CD8-positive, alpha-beta memory T cell (primary cell): ENCODE data around the gene CD81. TPM values are rescaled to one million over a fixed set of nuclear protein-coding genes. Genes with fewer than 3 reads are reported as not detected.

Experiments used
- CTCF ChIA-PET: fragments of 350-600 bp; sonication (Branson Sonifier 250); formaldehyde crosslinking; loops from one replicate; lab custom pipeline; 2021; ENCODE audit warnings: antibody characterized with exemption; lab: Charles Lee
- POLR2A ChIA-PET: fragments of 350-600 bp; sonication (Branson Sonifier 250); formaldehyde crosslinking; loops from one replicate; lab custom pipeline; 2021; ENCODE audit warnings: antibody characterized with exemption; lab: Charles Lee
- DNase-seq, 5 donors: peaks; one replicate each; pipeline versions ENCODE4 v3.0.0 to v3.0.0-alpha.2; 2020 to 2022; ENCODE audit warnings: mixed read lengths in 1 of 5
- H3K27ac ChIP-seq: one replicate; pipeline ENCODE4 v1.7.0; 2013; ENCODE audit warnings: low read depth, mild to moderate bottlenecking, low read length, moderate library complexity
- H3K27me3 ChIP-seq: 2 replicates; pipeline ENCODE4 v1.7.0; 2013; ENCODE audit warnings: low read length, mild to moderate bottlenecking; ENCODE audit not compliant: insufficient read depth, poor library complexity, severe bottlenecking
- H3K36me3 ChIP-seq: 2 replicates; pipeline ENCODE4 v1.7.0; 2013; ENCODE audit warnings: mild to moderate bottlenecking, low read length, moderate library complexity; ENCODE audit not compliant: insufficient read depth
- H3K4me1 ChIP-seq: 2 replicates; pipeline ENCODE4 v1.7.0; 2013; ENCODE audit warnings: mild to moderate bottlenecking, low read length, moderate library complexity; ENCODE audit not compliant: insufficient read depth
- H3K4me3 ChIP-seq: 2 replicates; pipeline ENCODE4 v1.7.0; 2013; ENCODE audit warnings: mild to moderate bottlenecking, low read length
- H3K9me3 ChIP-seq: 2 replicates; pipeline ENCODE4 v1.7.0; 2013; ENCODE audit warnings: mild to moderate bottlenecking, low read length
- H3K27ac Mint-ChIP-seq, 8 donors: one replicate each; pipeline ENCODE4 v1.8.0; 2020 to 2021; ENCODE audit warnings: mixed read lengths in 8 of 8, mild to moderate bottlenecking in 6 of 8, inconsistent platforms in 3 of 8, moderate library complexity in 3 of 8
- H3K27me3 Mint-ChIP-seq, 2 donors: one replicate each; pipeline ENCODE4 v1.8.0; 2020 to 2021; ENCODE audit warnings: mixed read lengths in 2 of 2, mild to moderate bottlenecking in 1 of 2, moderate library complexity in 1 of 2
- H3K36me3 Mint-ChIP-seq, 3 donors: one replicate each; pipeline ENCODE4 v1.8.0; 2020 to 2021; ENCODE audit warnings: mixed read lengths in 3 of 3, inconsistent platforms in 1 of 3, mild to moderate bottlenecking in 1 of 3
- H3K4me1 Mint-ChIP-seq, 3 donors: one replicate each; pipeline ENCODE4 v1.8.0; 2020 to 2021; ENCODE audit warnings: mixed read lengths in 3 of 3, inconsistent platforms in 1 of 3, mild to moderate bottlenecking in 1 of 3
- H3K4me3 Mint-ChIP-seq, 7 donors: one replicate each; pipeline ENCODE4 v1.8.0; 2020 to 2021; ENCODE audit warnings: mixed read lengths in 7 of 7, mild to moderate bottlenecking in 6 of 7, moderate library complexity in 4 of 7, inconsistent platforms in 2 of 7
- H3K9me3 Mint-ChIP-seq, 5 donors: one replicate each; pipeline ENCODE4 v1.8.0; 2020 to 2022; ENCODE audit warnings: mixed read lengths in 5 of 5, mild to moderate bottlenecking in 3 of 5, moderate library complexity in 2 of 5, inconsistent platforms in 1 of 5
- polyA plus RNA-seq: library from polyadenylated mRNA; unstranded; fragments of 300-500 nt; fragmentation: Illumina TruSeq; gene quantifications from one replicate; pipeline ENCODE4 v1.2.3, GENCODE V29; 2021
- total RNA-seq, 2 experiments: library from RNA; stranded (reverse); gene quantifications; one replicate each; pipeline ENCODE4 v1.2.3, GENCODE V29; 2021

The CD81 gene
- total and polyA plus RNA-seq, 3 experiments from 2014 or later, result 107 to 189 (median 176) TPM

GRCh38 chr11:2408671-2409070 is 31.6 kb downstream of the CD81 start:
- POLR2A ChIA-PET, result no interaction called here

DNA sequence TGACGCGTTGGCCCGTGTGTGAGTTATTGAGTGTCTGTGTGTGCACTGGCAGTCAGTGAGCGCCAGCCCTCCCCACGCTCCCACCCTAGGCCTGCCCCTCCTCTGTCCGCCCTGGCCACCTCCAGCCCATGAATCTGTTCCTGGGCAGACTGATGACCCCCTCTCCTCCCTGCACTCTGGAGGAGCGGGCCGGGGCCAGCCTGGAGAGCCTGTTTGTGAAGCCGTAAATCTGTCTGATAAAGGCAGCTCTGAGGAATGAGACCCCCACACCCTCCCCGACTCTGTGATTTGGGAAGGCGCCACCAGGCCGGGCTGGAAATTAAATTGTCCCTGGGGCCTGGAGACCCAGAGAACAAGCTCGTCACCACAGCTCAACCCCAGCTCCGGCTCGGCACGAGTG is 32.0 kb downstream of the CD81 start:
- Mint-ChIP-seq H3K9me3 (no peaks in the 10 kb centered on the region), H3K4me3 (no peak overlapping the region), H3K27ac (no peak overlapping the region), H3K36me3 (peaks cover 0 to 6% (median 0%) of the 10 kb centered on the region in 3 donors), H3K27me3 (no peaks in the 10 kb centered on the region), H3K4me1 (no peaks in the 10 kb centered on the region)
- ChIA-PET POLR2A (no interaction called here), CTCF (interaction anchor here (1.9 to 2.3 kb wide), 3 partner anchors 8 to 104 kb away, joined by 5 to 10 read pairs (median 9); partner anchors contain the start of gene TSSC4)
- Histone ChIP-seq H3K4me1 (no peaks in the 10 kb centered on the region), H3K4me3 (no peak overlapping the region), H3K36me3 (no peaks in the 10 kb centered on the region), H3K27me3 (no peaks in the 10 kb centered on the region), H3K9me3 (no peaks in the 10 kb centered on the region), H3K27ac (no peak overlapping the region)
- DNase-seq, result no peak

More at GRCh38 chr11:2408671-2409070, 31.6 kb downstream of the CD81 start:
- Histone ChIP-seq H3K4me1 (no peaks in the 10 kb centered on the region), H3K9me3 (no peaks in the 10 kb centered on the region), H3K27me3 (no peaks in the 10 kb centered on the region), H3K27ac (no peak overlapping the region), H3K36me3 (no peaks in the 10 kb centered on the region), H3K4me3 (no peak overlapping the region)
- CTCF ChIA-PET, result interaction anchor here (2.0 to 2.3 kb wide), 2 partner anchors 8 to 10 kb away, joined by 5 to 10 read pairs; partner anchors contain the start of gene TSSC4
- DNase-seq, result no peak
- Mint-ChIP-seq H3K4me1 (peaks cover 0 to 3% (median 1%) of the 10 kb centered on the region in 3 donors), H3K36me3 (peaks cover 0 to 11% (median 0%) of the 10 kb centered on the region in 3 donors), H3K27me3 (no peaks in the 10 kb centered on the region), H3K4me3 (no peak overlapping the region), H3K9me3 (no peaks in the 10 kb centered on the region), H3K27ac (no peak overlapping the region)

DNA sequence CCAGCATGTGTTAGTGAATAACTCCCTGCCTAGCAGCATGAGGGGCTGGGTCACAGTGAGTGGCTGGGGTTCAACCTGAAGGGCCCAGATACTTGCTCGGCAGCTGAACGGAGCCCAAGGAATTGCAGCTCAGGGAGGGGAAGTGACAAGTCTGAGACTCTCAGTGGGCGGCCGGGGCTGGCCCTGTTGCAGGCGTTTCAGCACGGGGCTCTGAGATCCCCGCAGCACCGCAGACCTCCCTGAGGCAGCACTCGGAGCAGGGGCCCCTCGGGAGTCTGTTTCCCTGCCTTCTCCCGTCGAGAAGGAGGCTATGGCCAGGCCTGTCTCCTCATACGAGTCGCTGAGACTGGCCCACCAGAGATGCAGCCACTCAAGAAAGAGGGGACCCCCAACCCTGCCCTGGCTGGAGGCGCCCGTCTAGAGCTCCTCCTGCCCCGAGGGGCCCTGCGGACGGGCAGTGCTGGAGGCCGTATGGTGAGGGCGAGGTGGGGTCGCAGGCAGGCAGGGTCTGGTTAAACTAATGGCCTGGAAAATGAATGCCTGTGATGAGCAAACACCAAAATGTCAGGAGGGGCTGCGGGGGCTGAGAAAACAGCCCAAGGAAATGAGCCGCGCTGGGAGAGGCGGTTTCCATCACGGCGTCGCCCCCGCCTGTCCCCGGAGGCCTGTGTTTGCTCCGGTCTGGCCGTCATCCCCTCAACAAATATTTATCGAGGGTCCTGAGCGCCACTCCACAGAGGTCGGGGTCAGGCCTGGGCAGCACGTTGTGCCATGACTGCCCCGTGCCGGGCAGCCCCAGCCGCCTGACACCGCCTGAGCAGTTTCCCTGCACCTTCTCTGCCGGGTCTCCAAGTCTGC is 32.7 kb downstream of the CD81 start:
- Mint-ChIP-seq H3K27me3 (no peaks in the 10 kb centered on the region), H3K36me3 (no peaks in the 10 kb centered on the region), H3K9me3 (no peaks in the 10 kb centered on the region), H3K4me3 (no peak overlapping the region), H3K4me1 (no peaks in the 10 kb centered on the region), H3K27ac (no peak overlapping the region)
- Histone ChIP-seq H3K27ac (no peak overlapping the region), H3K36me3 (no peaks in the 10 kb centered on the region), H3K9me3 (no peaks in the 10 kb centered on the region), H3K4me3 (no peak overlapping the region), H3K27me3 (no peaks in the 10 kb centered on the region), H3K4me1 (no peaks in the 10 kb centered on the region)
- ChIA-PET CTCF (interaction anchor here (1.9 to 2.3 kb wide), 3 partner anchors 9 to 105 kb away, joined by 5 to 10 read pairs (median 9); partner anchors contain the start of gene TSSC4), POLR2A (interaction anchor here (0.6 kb wide), 1 partner anchor 36 kb away, joined by 4 read pairs; no protein-coding TSS in a partner anchor)
- no peak for DNase-seq

GRCh38 chr11:2410616-2411015 is 33.5 kb downstream of the CD81 start:
- DNase-seq, result no peak
- CTCF ChIA-PET, result interaction anchor here (1.9 to 2.0 kb wide), 2 partner anchors 10 to 106 kb away, joined by 5 to 9 read pairs; partner anchors contain the start of gene TSSC4
- Mint-ChIP-seq H3K4me3 (no peak overlapping the region), H3K9me3 (no peaks in the 10 kb centered on the region), H3K27ac (no peak overlapping the region), H3K27me3 (no peaks in the 10 kb centered on the region), H3K4me1 (no peaks in the 10 kb centered on the region), H3K36me3 (no peaks in the 10 kb centered on the region)
- Histone ChIP-seq H3K4me3 (no peak overlapping the region), H3K36me3 (no peaks in the 10 kb centered on the region), H3K9me3 (no peaks in the 10 kb centered on the region), H3K27ac (no peak overlapping the region), H3K27me3 (no peaks in the 10 kb centered on the region), H3K4me1 (no peaks in the 10 kb centered on the region)
- POLR2A ChIA-PET, result no interaction called here

- Histone ChIP-seq H3K27me3 (no peaks in the 10 kb centered on the region), H3K9me3 (no peaks in the 10 kb centered on the region), H3K27ac (no peak overlapping the region), H3K36me3 (no peaks in the 10 kb centered on the region), H3K4me1 (no peaks in the 10 kb centered on the region), H3K4me3 (no peak overlapping the region)
- H3K27ac Mint-ChIP-seq, result peak overlapping the region in 1 of 8 donors; percentile 70
- no peaks in the 10 kb centered on the region for H3K4me1 Mint-ChIP-seq
- ChIA-PET POLR2A (no interaction called here), CTCF (interaction anchor here (1.5 kb wide), 1 partner anchor 107 kb away, joined by 5 read pairs; no protein-coding TSS in a partner anchor)
- no peaks in the 10 kb centered on the region for H3K36me3 Mint-ChIP-seq
- no peak overlapping the region for H3K4me3 Mint-ChIP-seq
- H3K27me3 Mint-ChIP-seq, result no peaks in the 10 kb centered on the region
- DNase-seq, result no peak
- H3K9me3 Mint-ChIP-seq, result no peaks in the 10 kb centered on the region
Observed at GRCh38 chr11:2411446-2412305, 34.6 kb downstream of the CD81 start.

GRCh38 chr11:2412323-2412722 is 35.2 kb downstream of the CD81 start:
- Histone ChIP-seq H3K9me3 (no peaks in the 10 kb centered on the region), H3K27ac (no peak overlapping the region), H3K4me1 (no peaks in the 10 kb centered on the region), H3K4me3 (no peak overlapping the region), H3K27me3 (no peaks in the 10 kb centered on the region), H3K36me3 (no peaks in the 10 kb centered on the region)
- POLR2A ChIA-PET, result no interaction called here
- Mint-ChIP-seq H3K36me3 (no peaks in the 10 kb centered on the region), H3K4me3 (no peak overlapping the region), H3K4me1 (no peaks in the 10 kb centered on the region), H3K27me3 (no peaks in the 10 kb centered on the region), H3K9me3 (no peaks in the 10 kb centered on the region), H3K27ac (no peak overlapping the region)
- no peak for DNase-seq
- CTCF ChIA-PET, result interaction anchor here (1.5 kb wide), 1 partner anchor 107 kb away, joined by 5 read pairs; no protein-coding TSS in a partner anchor

- H3K27me3 ChIP-seq, result no peaks in the 10 kb centered on the region
- CTCF ChIA-PET, result interaction anchor here (1.1 kb wide), 2 partner anchors 13 to 109 kb away, joined by 4 read pairs; partner anchors contain the start of gene TSSC4
- no peak overlapping the region for H3K4me3 ChIP-seq
- Mint-ChIP-seq H3K9me3 (no peaks in the 10 kb centered on the region), H3K4me1 (no peaks in the 10 kb centered on the region), H3K4me3 (no peak overlapping the region), H3K36me3 (no peaks in the 10 kb centered on the region), H3K27ac (no peak overlapping the region), H3K27me3 (no peaks in the 10 kb centered on the region)
- no peak for DNase-seq
- POLR2A ChIA-PET, result no interaction called here
- H3K27ac ChIP-seq, result no peak overlapping the region
- H3K36me3 ChIP-seq, result no peaks in the 10 kb centered on the region
- no peaks in the 10 kb centered on the region for H3K9me3 ChIP-seq
- no peaks in the 10 kb centered on the region for H3K4me1 ChIP-seq
Observed at GRCh38 chr11:2413742-2414579, 36.9 kb downstream of the CD81 start.
